ENCODE measurements around the gene GNA12.
A peak's percentile ranks its signal among the peaks of the same experiment; 100 is the strongest.

The GNA12 gene
- total RNA-seq: 34.3 to 58.0 reads per million in 2 donors

DNA sequence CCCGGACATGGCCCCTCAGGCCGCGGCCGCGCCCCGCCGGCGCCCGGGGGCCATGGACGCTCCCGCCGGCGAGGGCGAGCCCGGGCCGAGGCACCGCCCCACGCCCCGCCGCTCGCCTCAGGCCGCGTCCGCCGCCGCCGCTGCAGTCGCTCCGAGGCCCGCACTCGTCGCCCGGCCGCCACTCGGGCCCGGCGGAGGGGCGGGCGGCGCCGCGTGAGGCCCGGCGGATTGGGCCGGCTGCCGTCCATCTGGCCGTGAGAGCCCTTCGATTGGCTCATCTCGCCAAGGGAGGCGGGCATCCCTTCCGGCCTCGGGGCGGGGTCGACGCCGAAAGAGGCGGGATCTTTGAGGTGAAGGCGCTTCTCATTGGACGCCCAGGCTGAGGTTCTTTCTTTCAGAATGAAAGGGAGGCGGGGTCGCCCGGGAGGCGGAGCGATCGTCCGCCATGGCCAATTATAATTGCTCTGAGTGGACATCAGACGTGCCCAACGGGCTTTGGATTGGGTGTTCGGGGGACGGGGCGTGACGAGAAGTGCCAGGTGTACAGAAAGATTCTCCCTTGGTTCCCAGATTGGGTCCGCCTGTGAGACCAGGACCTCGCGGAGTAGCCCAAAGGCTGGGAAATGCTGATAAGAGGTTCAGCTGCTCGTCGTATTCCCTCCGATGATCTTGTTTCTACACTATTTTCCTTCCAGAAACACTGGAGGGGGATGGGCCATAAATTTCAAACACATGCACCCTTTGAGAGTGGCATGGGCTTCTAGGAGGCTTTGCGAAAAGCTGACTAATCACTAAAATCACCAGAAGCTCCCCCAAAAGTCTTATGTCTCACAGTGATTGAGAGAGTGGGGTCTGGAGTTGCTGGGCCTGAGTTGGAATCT, at the start of gene GNA12:
Gene GNA12, minus strand, starts transcription at position 156 of the 881 bp plus-strand sequence. Its CDS starts 147 bp downstream, at position 9.
- DNase-seq: peak; percentile 87

DNA sequence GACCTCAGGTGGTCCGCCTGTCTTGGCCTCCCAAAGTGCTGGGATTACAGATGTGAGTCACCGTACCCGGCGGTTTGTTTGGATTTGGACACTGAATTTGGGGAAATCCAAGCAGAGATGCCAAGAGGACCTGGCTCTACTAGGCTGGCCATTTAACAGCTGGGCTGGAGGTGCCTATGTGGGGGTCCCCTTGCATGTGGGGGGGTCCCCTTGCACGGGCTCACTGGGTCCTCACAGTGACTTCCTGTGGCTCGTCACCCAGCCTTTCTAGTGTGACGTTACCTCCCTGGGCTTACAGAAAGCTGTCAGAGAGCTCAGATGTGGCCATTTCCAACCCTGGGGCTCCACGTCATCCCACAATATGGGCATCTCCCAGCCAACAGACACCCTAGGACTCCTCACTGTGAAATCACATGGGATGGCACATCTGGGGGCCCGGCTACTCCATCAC, 49.3 kb upstream of the GNA12 start:
- DNase-seq: no peak

DNA sequence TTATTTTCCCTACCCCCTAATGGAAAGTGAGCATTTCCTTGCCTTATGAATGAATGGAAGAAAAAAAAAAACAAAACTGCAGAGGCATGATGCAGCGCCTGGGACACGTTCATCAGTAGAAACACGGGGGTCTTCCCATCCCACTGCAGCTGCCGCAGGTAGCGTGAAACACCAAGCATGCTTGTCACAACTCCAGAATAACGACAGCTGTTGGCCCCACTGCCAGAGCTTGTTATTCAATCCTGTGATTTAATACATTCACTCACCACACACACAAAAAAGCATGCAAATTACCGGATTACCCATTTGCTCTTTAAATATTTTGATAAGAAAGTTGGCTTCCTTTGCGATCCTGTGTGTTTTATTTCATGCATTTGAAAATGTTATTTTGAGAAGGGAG, 48.4 kb upstream of the GNA12 start:
- DNase-seq: no peak

GRCh38 chr7:2887816-2888215, 43.7 kb upstream of the GNA12 start:
- no peak for DNase-seq

DNA sequence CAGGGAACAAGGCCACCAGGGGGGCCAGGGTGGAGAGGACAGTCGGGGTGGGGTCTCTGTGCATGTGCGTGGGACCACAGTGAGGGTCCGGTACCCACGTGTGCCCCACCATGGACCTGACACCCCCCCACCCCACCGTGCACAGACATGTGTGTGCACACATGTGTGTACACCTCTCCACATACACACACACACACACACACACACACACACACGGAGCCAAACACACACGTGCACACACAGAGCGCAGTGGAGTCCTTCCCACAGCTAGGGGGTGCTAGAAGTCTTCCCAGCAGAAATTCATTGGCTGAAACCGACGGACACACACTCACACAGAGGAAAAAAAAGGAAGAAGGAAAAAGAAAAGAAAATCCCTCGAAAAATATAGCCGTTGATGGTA, 42.8 kb upstream of the GNA12 start:
- no peak for DNase-seq

DNA sequence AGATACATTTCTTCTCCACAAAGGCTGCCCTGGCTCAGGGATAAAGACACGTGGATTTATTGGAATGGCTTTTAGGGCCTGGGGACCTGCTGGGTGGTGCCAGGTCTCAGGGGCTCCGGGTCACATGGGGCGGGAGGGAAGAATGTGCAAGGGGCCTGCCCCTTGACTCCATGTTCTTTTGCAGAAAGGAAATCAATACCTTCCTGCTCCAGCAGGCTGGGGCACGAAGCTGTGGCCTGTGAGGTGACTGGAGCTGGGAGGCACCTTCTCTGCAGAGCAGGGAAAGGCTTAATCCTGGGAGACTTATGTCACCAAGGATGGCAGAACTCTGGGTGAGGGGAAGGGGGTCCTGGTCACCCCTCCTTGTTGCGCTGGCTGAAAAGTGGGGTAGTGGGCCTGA, 42.3 kb upstream of the GNA12 start:
- DNase-seq: no peak

DNA sequence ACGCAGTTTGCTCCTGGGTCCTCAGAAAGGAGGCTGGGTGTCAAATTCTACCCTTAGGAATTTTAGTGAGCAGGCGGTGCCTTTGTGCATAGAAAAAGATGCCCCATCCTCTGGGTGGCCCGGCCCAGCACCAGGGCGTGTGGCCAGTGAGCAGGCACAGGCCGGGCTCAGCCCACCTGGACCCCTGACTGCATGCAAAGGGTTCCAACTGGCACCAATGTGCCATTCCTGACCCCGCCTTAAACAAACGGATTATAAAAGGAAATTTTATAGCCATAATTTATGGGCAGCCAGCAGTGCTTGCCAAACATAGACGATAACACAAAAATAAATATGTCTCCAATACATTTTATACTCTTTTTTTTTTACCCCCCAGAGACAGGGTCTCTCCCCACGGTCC, 40.1 kb upstream of the GNA12 start:
- no peak for DNase-seq

DNA sequence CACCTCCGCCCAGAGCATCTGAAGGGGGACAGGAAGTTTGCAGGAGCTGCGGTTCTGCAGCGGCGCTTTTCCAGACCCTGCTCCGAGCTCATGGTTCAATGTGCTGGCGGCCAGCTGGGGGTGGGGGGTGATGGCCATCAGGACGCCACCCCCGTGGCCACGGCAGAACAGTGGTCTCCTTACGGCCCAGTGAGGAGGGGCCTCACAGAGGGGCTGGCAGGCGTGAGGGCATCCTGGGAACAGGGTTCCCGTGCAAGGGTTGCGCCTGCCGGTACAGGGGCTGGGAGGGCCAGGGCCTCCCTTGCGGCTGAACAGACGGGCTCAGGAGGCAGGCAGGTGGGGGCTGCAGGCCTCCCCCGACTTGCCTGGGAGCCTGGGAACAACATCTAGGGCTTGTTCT, 39.0 kb upstream of the GNA12 start:
- DNase-seq: no peak

- no peak for DNase-seq
These were observed 38.0 kb upstream of the GNA12 start for GRCh38 chr7:2882111-2882510.

DNA sequence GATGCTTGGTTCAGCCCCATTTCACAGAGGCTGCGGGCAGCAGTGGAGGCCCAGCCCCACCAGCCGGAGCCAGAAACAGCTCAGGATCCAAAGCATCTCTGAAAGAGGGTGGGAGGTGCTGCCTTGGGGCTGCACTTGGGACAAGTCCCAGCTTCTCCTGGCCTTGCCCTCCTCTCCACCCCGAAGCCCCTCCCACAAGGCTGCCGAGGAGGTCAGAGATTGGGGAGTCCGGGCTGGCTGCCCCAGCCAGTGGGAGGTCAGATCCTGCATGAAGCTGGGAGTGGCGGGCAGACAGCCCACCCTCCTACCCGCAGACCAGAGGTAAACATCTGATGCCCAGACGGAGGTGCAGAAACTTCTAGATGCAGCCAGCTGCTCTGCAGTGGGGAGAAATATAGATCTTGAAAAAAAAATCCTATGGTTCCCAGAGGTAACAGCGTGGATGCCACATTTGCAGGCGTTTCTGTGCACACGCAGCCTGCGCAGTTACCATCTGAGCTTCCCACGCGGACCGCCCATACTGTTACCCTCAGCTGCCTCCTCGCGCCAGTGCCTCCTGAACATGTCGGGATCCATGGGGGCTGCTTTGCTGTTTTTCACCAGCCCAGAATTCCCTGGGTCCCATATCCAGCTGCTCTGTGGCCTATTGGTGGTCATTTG, 36.9 kb upstream of the GNA12 start:
- no peak for DNase-seq

GRCh38 chr7:2880051-2880450, 35.9 kb upstream of the GNA12 start:
- no peak for DNase-seq

- DNase-seq: no peak
These were observed 35.2 kb upstream of the GNA12 start for GRCh38 chr7:2879354-2879753.

GRCh38 chr7:2878306-2878705, 34.2 kb upstream of the GNA12 start:
- DNase-seq: no peak

DNA sequence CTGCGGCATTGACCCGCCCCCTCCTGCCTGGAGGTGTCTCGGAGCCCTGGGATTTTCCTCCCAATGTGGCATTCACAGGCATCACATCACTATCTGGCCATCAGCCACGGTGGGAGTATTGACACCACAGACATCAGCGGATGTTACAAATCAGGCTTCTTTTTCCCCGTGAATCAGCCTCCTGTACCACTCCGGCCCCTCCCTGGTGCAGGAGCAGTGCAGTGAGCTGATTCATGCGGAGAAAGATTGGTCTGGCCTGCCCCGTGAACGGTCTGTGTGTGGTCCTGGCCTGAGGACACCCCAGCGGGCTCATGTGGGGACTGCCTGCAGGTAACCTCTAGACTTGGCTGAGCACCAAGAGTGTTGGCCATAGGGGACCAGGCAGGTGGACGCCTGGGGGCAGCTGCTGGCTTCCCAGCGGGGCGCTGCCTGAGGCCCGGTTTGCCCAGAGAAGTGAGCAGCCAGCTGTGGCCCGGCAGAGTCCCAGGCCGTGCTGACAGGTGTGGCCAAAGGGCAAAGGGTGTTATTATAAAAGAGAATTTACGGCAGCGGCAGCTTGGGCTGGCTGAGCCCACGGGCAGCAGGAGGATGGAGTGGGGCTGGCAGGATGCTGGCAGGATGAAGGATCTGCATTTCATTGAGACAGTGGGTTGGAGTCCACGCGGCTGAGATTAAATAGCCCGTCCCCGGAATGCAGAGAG, 32.1 kb upstream of the GNA12 start:
- DNase-seq: no peak

DNA sequence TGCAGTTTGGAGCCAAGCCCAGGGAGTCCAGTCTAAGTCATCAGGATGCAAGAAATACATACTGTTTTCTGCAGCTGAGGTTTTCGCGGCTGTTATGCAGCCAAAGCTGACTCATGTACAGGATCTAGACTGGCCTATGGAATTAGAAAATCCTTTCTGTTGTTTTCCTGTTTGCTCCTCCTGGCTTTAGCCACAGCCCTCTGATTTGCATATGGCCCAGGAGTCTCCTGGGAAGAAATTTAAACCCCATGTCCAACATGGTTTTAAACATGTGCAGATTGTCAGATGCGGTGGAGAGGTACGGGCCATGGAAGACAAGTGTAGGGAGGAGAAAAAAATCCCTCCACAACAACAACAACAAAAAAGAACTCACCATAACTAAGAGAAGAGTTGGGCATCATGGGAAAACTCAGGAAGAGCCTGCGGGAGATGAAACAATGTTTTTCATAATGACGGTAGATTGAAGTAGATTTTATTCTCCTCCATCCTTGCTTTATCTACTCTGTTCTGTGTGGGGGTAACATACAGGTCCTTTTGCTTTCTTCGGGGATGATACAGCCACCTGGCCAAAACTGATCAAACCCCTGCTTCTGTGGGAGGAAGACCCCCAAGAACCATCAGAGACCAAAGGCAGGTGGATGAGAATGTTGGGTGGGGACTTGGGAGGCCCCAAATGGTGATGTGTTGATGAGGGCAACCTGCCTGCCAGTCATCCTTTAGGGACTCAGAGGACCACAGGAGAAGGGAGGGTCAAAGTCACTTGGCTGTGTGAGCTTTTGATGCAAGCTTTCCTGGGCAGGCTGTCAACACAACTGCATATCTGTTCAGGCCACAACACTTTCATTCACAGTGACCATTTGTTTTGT, 29.8 kb upstream of the GNA12 start:
- DNase-seq: no peak

GRCh38 chr7:2873146-2873545, 29.0 kb upstream of the GNA12 start:
- DNase-seq: no peak

GRCh38 chr7:2872296-2872874, 28.3 kb upstream of the GNA12 start:
- no peak for DNase-seq

GRCh38 chr7:2870471-2870931, 26.4 kb upstream of the GNA12 start:
- DNase-seq: no peak

DNA sequence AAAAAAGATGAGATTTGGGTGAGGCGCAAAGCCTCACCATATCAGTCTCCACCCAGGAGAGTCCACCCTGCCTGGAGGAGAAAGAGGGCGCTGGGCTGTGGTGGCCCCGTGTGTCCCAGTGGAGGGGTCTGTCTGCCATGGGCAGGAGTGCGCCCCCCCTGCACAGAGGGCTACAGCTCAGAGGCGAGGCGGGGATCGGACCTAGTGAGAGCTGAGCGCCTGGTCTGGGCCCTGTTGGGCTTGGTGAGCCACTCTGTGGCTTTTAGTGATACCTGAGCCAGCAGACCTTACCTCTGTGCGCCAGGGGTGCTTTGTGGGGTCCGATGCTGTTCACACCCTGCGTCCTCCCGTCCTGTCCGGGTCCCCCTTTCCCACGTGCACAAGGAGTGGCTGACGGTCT, 25.9 kb upstream of the GNA12 start:
- no peak for DNase-seq

DNA sequence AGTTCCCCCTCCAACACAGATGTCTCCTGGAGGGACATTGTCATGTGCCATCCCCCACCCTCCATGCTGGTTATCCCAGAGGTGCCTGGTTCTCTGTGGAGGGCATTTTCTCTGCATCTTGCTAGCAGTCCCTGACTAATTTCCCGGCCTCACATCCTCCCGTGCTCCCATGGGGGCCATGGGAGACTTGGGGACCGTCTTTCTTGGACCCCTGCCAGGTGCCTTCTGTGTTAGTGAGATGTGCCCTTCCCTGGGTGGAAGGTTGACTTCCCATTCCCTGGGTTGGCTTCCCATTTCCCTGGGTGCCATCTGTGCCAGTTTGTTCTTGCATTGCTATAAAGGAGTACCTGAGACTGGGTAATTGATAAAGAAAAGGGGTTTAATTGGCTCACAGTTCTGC, 22.5 kb upstream of the GNA12 start:
- no peak for DNase-seq

DNA sequence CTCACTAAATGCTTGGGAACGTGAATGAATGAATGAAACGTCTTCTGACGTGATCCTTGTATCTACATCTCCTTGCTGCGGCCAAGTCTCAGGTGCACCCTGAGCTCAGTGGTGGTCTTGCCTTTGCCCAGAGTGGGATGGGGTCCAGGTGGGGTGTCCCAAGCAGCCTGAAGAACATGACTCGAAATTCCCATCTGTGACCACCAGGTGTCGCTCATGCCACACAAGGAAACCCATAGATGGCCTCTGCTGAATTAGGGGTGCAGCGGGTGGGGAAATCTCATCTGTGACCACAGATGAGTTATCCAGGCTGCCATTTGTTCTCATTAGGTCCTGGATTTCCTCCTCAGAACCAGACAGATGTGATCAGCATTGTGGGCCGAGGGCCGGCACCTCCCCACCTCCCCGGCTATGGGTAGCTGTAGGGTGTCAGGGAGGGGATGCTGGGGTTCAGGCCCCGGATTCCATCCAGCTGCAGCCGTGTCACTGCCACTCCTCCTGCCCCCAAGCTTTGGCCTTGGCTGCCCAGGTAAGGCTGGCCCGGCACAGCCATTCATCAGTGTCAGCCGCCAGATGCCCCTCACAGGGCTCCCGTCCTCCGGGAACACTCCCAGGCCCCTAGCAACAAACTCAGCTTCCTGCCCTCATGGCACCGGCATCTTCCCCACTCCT, 21.0 kb upstream of the GNA12 start:
- no peak for DNase-seq
